Camera-type eye (tissue), 1 donor: ENCODE data around the gene COMMD10. TPM values are rescaled to one million over a fixed set of nuclear protein-coding genes. Genes with fewer than 3 reads are reported as not detected.

Source experiments
- total RNA-seq: library from RNA; depleted of rRNA; stranded (reverse); fragments of >200 nt; gene quantifications from one replicate; pipeline ENCODE4 v1.2.3, GENCODE V29; 2014

Gene COMMD10
- total RNA-seq, result 59.2 TPM

GRCh38 chr5:116084871-116085715, at the start of gene COMMD10:
TSS of gene COMMD10 (plus strand) at chr5:116085025.

Other genes starting within 250 kb of the COMMD10 start
- gene ATG12, start 243.5 kb upstream of the COMMD10 start, total RNA-seq, result 85.8 TPM
- 64.7 TPM for gene AP3S1, start 243.1 kb upstream of the COMMD10 start, total RNA-seq
- gene LVRN, start 122.5 kb upstream of the COMMD10 start, total RNA-seq, result 2.0 TPM
- gene ARL14EPL, start 52.6 kb upstream of the COMMD10 start, total RNA-seq, result not detected